Left forelimb (tissue), 1 donor: ENCODE measurements around the gene PRICKLE2.

ENCODE experiments used
- DNase-seq: peaks from one replicate; pipeline ENCODE4 v3.0.0-alpha.2; 2018; ENCODE audit warnings: low spot score

Gene PRICKLE2

DNA sequence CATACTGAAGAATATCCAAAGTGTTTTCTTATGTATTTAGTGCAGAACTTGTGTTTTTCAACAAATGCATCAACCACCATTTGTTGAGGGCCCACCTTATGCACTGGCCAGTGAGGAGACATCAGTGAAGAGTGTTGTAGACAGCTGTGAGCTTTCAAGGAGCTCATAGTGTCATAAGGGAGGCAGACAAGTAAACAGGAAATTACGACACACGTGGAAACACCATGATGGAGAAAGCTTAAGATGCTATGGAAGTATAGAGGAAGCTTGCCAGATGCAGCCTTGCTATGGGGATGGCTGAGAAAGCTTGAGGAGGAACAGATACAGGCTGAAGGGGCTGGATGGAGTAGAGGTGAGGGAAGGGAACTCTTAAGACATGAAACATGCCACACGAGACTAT lies 151.2 kb downstream of the PRICKLE2 start:
- no peak for DNase-seq

GRCh38 chr3:64073158-64073761 lies 152.0 kb downstream of the PRICKLE2 start:
- DNase-seq: peak; percentile 74

DNA sequence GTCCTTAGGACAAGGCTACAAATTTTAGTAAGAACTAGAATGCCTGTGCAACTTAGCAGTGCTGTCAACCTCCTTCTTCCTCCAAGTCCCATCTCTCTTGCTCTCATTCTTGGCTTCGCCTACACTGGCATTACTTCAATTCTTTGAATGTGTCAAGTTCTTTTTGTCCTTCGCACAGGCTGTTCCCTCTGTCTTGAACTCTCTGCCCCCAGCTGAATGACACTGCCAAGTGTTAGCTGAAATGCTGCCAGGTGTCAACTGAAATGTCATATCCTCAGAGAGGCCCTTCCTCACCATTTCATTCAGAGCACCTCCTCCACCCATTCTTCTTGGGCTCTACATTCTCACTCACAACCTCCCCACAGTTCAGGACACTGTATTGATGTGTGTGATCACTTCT lies 153.1 kb downstream of the PRICKLE2 start:
- no peak for DNase-seq

DNA sequence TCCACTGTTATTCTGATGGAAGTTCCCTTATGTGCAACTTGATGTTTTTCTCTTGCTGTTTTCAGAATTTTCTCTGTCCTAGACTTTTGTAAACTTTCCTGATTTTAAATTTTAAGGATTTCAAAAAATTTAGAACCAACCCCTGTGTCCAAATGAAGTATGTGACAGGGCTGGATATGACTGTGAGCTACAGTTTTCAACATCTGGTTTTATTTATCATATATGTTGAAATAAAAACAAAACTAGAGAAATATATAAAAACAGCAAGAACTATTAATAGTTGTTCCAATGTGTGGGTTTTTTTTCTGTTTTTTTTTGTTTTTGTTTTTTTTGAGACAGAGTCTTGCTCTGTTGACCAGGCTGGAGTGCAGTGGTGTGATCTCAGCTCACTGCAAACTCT lies 154.6 kb downstream of the PRICKLE2 start:
- no peak for DNase-seq

DNA sequence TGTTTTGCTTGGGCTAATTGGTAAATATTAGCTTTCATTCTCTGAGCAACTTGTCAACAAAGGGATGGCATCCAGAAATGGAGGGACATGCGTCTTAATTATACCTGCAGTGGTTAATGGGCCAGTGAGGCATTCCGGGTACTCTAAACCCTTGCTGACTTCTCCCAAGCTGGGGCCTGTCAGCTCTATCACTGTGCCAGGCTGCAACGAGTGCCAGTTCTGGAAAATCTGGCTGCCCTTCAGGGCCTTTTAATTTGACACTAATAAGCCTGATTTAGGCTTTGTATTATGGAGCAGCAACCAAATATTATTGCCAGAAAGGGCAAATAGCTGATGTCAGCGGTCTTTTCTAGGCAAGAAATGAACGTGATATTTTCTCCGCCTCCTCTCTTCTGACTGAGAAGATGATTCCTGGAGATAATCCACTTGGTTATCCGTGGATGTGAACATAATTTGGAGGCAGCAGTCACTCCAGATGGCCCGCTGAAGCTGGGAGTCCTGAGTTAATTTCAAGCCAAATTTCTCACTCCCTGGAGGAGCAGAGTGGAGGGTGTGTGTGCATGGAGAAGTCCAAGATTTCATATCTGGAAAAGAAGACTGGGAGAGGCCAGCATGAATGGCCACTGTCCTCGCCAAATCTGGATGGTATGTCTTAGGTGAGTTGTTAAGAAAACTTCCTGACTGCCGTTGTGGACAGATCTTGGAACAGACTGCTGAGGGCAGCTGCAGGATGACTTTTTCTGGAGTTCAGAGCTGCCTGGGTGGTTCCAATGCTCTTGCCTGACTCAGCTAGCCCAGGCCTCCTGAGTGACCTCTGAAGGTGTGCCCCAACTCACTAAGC lies 157.5 kb downstream of the PRICKLE2 start:
- DNase-seq: no peak

GRCh38 chr3:64064804-64065203 lies 160.5 kb downstream of the PRICKLE2 start:
- no peak for DNase-seq

GRCh38 chr3:64063983-64064438 lies 161.3 kb downstream of the PRICKLE2 start:
- DNase-seq: no peak

DNA sequence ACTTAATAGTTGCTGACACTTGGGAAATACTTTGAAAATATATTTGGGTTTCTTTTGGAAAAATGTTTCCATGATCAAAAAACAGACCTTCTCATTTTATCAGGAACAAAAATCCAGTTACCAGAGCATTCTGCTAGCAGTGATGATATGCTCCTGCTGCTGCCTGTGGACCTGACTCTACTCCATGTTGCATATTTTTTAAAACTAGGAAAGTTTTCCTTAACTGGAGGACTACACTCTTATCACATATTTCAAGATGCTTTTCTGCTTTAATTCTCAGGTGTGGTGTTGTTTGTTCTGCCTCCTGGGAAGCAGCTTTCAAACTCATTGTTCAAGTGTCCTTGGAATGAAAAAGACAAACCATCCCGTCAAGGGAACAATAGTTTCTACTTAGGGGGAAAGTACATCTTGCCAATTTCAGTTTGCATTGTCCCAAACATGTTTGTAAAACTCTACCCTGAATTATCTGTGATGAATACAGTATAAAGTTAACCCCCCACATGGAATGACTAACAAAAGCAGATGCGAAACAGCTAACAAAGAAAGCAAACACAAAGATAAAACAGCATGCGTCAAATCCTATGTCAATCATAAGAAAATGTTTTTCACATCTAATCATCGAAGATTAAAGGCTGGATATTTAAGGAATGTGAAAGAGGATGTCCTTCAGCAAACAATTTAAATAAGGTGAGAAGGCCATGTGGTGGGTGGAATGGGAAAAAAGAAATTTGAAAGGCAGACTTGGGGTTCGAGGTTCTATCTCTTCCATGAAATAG lies 161.9 kb downstream of the PRICKLE2 start:
- DNase-seq: no peak

DNA sequence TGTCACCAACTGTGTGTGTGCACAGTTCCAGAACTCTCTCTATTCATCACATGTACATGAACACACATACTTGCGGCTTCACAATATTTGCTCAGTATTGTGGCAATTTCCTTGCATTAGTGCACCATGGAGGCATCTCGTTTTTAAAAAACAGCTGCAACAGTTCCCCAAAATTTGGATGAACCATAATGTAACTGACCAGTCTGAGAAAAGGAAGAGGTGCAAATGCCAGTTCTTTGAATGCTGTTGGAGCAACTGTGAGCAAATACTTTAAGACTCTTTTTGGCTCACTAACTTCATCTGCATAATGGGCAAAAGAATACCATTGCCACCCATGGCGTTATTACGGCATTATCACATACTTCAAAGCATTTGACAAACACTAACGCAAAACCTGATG lies 163.6 kb downstream of the PRICKLE2 start:
- no peak for DNase-seq

DNA sequence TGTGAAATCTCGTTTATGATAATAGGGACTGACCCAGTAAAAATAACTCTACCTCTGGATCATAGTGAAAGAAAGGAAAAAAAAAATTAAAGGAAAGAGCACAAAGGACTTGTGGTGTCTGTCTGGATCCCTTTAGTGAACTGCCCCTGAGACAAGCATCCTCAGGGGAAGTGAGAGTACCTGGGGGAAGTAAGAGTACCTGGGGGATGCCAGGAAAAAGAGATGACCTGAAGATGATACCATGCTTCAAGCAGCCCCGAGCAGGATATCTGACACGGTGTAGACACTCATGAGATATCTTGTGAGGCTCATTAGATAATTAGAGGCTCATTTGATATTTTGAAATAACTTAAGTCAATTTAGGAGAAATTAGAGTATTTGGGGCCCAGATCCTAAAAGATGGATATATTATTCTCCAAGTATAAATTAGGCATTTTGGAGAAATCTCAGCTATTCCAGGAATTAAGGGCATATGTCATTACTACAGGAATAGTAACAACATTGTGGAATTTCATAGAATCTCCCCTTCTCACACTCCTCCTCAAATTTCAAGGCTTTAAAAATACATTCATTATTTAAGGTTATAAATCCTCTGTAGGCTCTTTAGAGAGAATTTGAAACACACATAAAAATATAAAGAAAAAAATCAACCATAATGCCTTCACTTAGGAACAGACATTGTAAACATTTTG lies 165.6 kb downstream of the PRICKLE2 start:
- DNase-seq: no peak

GRCh38 chr3:64058566-64058965 lies 166.7 kb downstream of the PRICKLE2 start:
- DNase-seq: no peak

GRCh38 chr3:64057231-64057630 lies 168.0 kb downstream of the PRICKLE2 start:
- DNase-seq: no peak

DNA sequence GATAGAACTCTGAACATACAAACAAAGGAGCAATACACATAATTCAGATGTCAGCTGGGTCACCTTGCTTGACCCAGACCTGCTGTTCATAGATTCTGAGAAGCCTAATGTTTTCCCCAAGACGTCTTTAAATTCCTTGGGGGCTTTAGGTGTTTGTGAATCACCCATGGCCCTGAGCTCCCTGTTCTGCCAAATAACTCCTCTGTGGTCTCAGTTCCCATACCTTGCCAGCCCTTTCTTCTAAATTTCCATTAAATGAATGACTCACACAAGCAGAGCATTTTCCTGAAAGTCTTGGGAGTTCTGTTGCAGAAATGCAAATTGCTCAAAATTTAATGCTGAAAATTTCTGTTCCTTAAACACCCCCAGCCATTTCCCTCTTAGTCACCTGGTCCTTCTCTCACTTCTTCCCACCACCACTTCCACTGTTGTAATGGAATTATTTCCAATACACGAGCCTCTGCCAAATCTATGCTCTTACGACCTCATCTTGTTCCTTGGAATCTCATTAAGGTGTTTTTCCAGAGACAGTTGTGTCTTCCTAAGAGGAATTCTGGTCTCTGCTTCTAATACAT lies 168.6 kb downstream of the PRICKLE2 start:
- no peak for DNase-seq

DNA sequence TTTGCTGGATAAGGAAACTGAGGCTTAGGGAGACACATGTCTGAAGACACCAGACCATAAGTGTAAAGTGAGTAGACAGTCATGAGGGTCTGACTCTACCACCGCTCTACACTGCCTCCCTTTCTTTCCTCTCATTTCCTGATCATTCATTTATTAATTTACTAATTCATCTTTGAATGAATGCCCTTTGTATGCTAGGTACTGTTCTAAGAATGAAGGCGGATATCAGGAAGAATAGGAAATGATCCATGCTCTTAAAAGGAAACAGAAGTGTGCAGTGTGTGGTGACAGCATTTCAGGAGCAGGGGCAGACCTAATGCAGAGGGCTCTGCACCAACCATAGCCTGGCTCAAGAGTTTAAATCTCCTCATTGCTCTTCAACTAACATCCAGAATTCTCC lies 170.2 kb downstream of the PRICKLE2 start:
- no peak for DNase-seq

DNA sequence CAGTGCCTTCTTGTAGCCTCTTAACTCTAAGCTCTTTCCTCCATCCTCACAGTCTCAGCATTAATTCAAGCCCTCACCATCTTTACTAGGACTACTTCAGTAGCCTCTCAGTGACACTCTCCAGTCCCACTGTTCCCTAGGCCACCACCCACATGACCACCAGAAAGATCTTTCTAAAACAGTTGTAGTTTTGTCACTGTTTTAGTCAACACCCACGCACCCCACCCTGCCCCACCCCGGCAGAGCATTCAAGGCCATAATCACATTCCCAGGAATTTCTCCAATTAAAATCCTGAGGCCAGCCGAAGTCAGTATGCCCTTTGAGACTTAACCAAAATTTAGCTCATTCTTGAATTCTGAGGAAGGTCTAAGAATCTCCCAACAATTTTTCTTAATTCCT lies 170.8 kb downstream of the PRICKLE2 start:
- no peak for DNase-seq

DNA sequence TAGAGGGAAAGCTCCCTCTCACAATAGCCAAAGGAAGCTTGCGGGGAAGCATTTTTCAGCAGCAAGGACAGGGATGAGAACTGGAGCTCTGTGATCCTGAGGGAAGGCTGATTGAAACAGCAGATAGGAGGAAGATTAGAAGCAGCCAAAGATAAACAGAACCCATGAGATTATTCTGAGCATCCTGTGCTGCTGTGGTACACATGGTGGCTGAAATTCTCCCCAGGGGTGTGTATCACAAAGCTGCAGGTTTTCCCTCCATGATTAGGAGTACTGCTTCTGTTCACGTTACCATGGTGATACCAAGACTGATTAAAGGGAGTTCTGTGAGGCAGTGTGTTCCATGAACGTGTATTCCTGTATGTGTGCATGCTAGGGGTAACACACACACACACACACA lies 171.7 kb downstream of the PRICKLE2 start:
- DNase-seq: no peak

GRCh38 chr3:64053117-64053516 lies 172.1 kb downstream of the PRICKLE2 start:
- DNase-seq: no peak

DNA sequence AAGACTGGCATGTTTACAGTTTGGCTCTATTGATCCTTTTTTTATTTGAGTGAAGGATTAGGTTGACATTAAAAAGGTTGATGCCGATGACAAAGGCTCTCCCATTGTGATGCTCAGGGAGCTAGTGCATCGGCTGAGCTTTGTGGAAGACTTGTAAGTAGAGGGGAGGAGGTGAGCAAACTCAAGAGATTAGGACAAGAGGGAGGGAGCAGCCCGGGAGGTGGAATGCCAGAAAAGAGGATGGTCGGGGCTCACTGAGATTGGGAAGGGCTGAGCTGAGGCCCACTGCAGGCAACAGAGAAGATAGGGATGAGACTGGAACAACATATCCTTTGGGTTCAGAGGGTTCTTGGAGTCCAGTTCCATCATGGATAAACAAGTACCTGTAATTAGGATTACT lies 175.4 kb downstream of the PRICKLE2 start:
- DNase-seq: no peak

- no peak for DNase-seq
Observed at GRCh38 chr3:64049136-64049535, 176.1 kb downstream of the PRICKLE2 start.

DNA sequence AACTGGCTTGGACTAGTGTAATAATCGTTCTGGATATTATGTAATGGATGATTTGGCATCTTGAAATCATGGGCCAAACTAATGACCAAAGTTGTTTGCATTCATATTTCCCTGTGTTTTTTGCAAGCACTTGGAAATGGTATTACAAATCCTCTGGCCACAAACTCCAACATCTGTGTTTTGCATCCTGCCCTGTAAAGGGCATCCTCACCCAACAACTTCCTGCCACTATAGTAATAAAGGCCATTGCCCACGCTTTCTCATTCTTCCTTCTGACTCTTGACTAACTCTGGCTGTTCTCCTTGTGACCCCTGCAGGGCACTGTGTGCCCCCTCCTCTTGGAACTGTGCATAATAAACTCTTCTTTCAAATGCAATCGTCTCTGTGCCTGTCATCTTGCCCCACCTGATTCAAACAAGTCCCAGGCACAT lies 176.6 kb downstream of the PRICKLE2 start:
- DNase-seq: no peak

GRCh38 chr3:64047787-64048186 lies 177.5 kb downstream of the PRICKLE2 start:
- no peak for DNase-seq
